ENCODE results near the gene PPP6C. TPM values are rescaled to one million over a fixed set of nuclear protein-coding genes. Genes with fewer than 3 reads are reported as not detected.
A peak's percentile ranks its signal among the peaks of the same experiment; 100 is the strongest.

Gene PPP6C
- total RNA-seq, 1 donor from 2014 or later: 14.1 TPM

DNA sequence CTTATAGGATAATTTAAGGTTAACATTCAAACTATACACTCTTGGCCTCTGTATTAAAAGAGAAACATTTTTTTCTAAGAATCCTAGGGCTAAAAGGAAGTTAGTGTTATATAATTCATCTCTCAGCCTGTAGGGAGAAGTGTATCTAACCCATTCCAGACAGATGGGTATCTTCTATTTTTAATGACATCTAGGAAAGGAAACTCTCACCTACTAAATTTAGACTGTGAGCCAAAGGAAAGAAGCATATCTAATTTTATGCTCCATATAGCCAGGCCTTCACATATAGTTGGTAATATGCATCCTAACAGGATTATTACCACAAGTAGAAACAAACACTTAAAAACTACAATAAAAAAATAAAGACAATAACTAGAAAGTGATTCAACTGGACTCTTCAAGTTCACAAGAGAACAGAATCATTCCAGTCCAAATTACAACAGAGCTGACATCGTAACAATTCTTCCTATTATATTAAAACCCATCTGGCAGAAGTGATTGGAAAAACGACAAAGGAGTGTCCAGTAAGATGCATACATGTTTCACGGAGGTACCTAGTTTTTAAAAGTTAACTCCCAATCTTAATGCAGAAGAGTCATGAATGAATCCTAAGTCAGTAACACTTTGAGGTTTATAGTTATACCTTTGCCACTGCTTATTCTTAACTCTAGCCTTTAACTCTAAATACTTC is 85.7 kb downstream of the PPP6C start:
- no peaks in the 10 kb centered on the region for H3K9me3 ChIP-seq (ENCODE audit: control insufficient read depth in 3 of 3, low read length in 3 of 3)
- no peaks in the 10 kb centered on the region for H3K36me3 ChIP-seq (ENCODE audit: control insufficient read depth in 3 of 3, insufficient read depth in 3 of 3, low read length in 3 of 3)
- peak overlapping the region; percentile 82 for H3K27ac ChIP-seq (ENCODE audit: low read depth, low read length)
- no peaks in the 10 kb centered on the region for H3K27me3 ChIP-seq (ENCODE audit: control insufficient read depth in 3 of 3, insufficient read depth in 3 of 3, low read length in 3 of 3)
- no peak overlapping the region for H3K4me3 ChIP-seq (ENCODE audit: low read length in 3 of 3)
- peak overlapping the region in 2 of 3 donors; percentile 48 to 59 for H3K9ac ChIP-seq (ENCODE audit: low read depth in 1 of 3, low read length in 3 of 3)
- H3K4me1 ChIP-seq (ENCODE audit: control insufficient read depth in 3 of 3, insufficient read depth in 3 of 3, low read length in 3 of 3): peaks cover 5 to 22% (median 16%) of the 10 kb centered on the region in 3 donors

DNA sequence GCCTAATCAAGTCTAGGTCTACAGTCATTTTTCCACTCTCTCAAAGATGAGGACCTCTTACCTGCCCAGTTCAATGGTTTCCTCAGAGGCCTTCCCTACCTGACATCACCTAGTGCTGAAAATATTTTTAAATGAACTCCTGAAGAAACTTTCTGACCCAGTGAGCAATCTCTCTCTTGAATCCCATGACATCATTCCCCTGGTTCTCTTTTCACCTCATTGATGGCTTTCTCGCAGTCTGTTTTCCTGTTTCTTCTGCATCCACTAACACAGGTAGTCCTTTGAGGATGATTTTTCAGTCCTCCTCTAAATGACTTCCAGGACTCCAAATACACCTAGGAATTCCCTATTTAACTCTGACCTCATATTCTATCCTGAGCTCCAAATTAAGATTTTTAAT is 86.6 kb downstream of the PPP6C start:
- no peak overlapping the region for H3K9ac ChIP-seq (ENCODE audit: low read depth in 1 of 3, low read length in 3 of 3)
- H3K4me1 ChIP-seq (ENCODE audit: control insufficient read depth in 3 of 3, insufficient read depth in 3 of 3, low read length in 3 of 3): peaks cover 11 to 29% (median 16%) of the 10 kb centered on the region in 3 donors
- H3K27me3 ChIP-seq (ENCODE audit: control insufficient read depth in 3 of 3, insufficient read depth in 3 of 3, low read length in 3 of 3): no peaks in the 10 kb centered on the region
- H3K9me3 ChIP-seq (ENCODE audit: control insufficient read depth in 3 of 3, low read length in 3 of 3): no peaks in the 10 kb centered on the region
- H3K4me3 ChIP-seq (ENCODE audit: low read length in 3 of 3): no peak overlapping the region
- H3K36me3 ChIP-seq (ENCODE audit: control insufficient read depth in 3 of 3, insufficient read depth in 3 of 3, low read length in 3 of 3): no peaks in the 10 kb centered on the region
- H3K27ac ChIP-seq (ENCODE audit: low read depth, low read length): peak overlapping the region; percentile 82

GRCh38 chr9:125100822-125101221 is 88.8 kb downstream of the PPP6C start:
- no peak overlapping the region for H3K27ac ChIP-seq (ENCODE audit: low read depth, low read length)
- no peaks in the 10 kb centered on the region for H3K27me3 ChIP-seq (ENCODE audit: control insufficient read depth in 3 of 3, insufficient read depth in 3 of 3, low read length in 3 of 3)
- no peaks in the 10 kb centered on the region for H3K36me3 ChIP-seq (ENCODE audit: control insufficient read depth in 3 of 3, insufficient read depth in 3 of 3, low read length in 3 of 3)
- no peak overlapping the region for H3K9ac ChIP-seq (ENCODE audit: low read depth in 1 of 3, low read length in 3 of 3)
- no peaks in the 10 kb centered on the region for H3K9me3 ChIP-seq (ENCODE audit: control insufficient read depth in 3 of 3, low read length in 3 of 3)
- H3K4me3 ChIP-seq (ENCODE audit: low read length in 3 of 3): no peak overlapping the region
- peaks cover 11 to 29% (median 16%) of the 10 kb centered on the region in 3 donors for H3K4me1 ChIP-seq (ENCODE audit: control insufficient read depth in 3 of 3, insufficient read depth in 3 of 3, low read length in 3 of 3)

DNA sequence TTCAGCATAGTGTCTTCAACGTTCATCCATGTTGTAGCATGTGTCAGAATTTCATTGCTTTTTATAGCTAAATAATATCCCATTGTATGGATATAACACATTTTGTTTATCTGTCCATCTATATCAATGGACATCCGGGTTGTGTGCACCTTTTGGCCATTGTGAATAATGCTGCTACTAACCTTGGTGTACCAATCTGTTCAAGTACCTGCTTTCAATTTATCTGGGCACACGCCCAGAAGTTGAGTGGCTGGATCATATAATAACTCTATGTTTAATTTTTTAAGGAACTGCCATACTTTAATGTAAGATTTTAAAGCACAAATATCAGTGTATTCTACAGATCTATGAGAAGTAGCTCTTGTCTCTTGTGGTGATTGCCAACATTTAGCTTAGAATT is 89.8 kb downstream of the PPP6C start:
- no peaks in the 10 kb centered on the region for H3K27me3 ChIP-seq (ENCODE audit: control insufficient read depth in 3 of 3, insufficient read depth in 3 of 3, low read length in 3 of 3)
- H3K4me3 ChIP-seq (ENCODE audit: low read length in 3 of 3): no peak overlapping the region
- H3K9me3 ChIP-seq (ENCODE audit: control insufficient read depth in 3 of 3, low read length in 3 of 3): no peaks in the 10 kb centered on the region
- H3K36me3 ChIP-seq (ENCODE audit: control insufficient read depth in 3 of 3, insufficient read depth in 3 of 3, low read length in 3 of 3): no peaks in the 10 kb centered on the region
- H3K27ac ChIP-seq (ENCODE audit: low read depth, low read length): peak overlapping the region; percentile 57
- no peak overlapping the region for H3K9ac ChIP-seq (ENCODE audit: low read depth in 1 of 3, low read length in 3 of 3)
- peaks cover 11 to 31% (median 16%) of the 10 kb centered on the region in 3 donors for H3K4me1 ChIP-seq (ENCODE audit: control insufficient read depth in 3 of 3, insufficient read depth in 3 of 3, low read length in 3 of 3)

Other genes with a start within 250 kb of the PPP6C start
- gene GOLGA1, start 248.7 kb downstream of the PPP6C start, total RNA-seq: 11.0 TPM
- 14.6 TPM for gene SCAI, start 46.3 kb downstream of the PPP6C start, total RNA-seq
- 18.8 TPM for gene RABEPK, start 10.7 kb upstream of the PPP6C start, total RNA-seq
- 48.5 TPM for gene HSPA5, start 51.5 kb upstream of the PPP6C start, total RNA-seq
- gene GAPVD1, start 72.0 kb upstream of the PPP6C start, total RNA-seq: 42.3 TPM

Measured in skeletal muscle tissue (tissue), 4 donors.